Activated CD4-positive, alpha-beta T cell treated with anti-CD3 and anti-CD28 coated beads, Interleukin-2, amount 10 ng/mL, durations not matched to agents 7 days and 5 days (primary cell): ENCODE results near the gene FAM89B. TPM values are rescaled to one million over a fixed set of nuclear protein-coding genes. Genes with fewer than 3 reads are reported as not detected.

Experiments used
- CTCF ChIA-PET: fragments of 350-600 bp; sonication (Branson Sonifier 250); formaldehyde crosslinking; loops from one replicate; lab custom pipeline; 2021; ENCODE audit warnings: antibody characterized with exemption; lab: Charles Lee
- POLR2A ChIA-PET: fragments of 350-600 bp; sonication (Branson Sonifier 250); formaldehyde crosslinking; loops from one replicate; lab custom pipeline; 2021; ENCODE audit warnings: antibody characterized with exemption; lab: Charles Lee
- DNase-seq: peaks from one replicate; pipeline ENCODE4 v3.0.0-alpha.2; 2020
- H3K27ac Mint-ChIP-seq: one replicate; pipeline ENCODE4 v1.8.0; 2021; ENCODE audit warnings: mild to moderate bottlenecking, moderate library complexity, mixed read lengths
- H3K27me3 Mint-ChIP-seq: one replicate; pipeline ENCODE4 v1.8.0; 2021; ENCODE audit warnings: mixed read lengths
- H3K36me3 Mint-ChIP-seq: one replicate; pipeline ENCODE4 v1.8.0; 2021; ENCODE audit warnings: low read depth, mixed read lengths
- H3K4me1 Mint-ChIP-seq: one replicate; pipeline ENCODE4 v1.8.0; 2021; ENCODE audit warnings: mixed read lengths
- H3K4me3 Mint-ChIP-seq: one replicate; pipeline ENCODE4 v1.8.0; 2021; ENCODE audit warnings: mild to moderate bottlenecking, moderate library complexity, mixed read lengths
- H3K9me3 Mint-ChIP-seq: one replicate; pipeline ENCODE4 v1.8.0; 2021; ENCODE audit warnings: mixed read lengths
- total RNA-seq, 2 experiments: library from RNA; stranded (reverse); gene quantifications; one replicate each; pipeline ENCODE4 v1.2.3, GENCODE V29; 2021

Gene FAM89B
- total RNA-seq, 2 experiments from 2014 or later = 34.1 to 42.1 TPM

DNA sequence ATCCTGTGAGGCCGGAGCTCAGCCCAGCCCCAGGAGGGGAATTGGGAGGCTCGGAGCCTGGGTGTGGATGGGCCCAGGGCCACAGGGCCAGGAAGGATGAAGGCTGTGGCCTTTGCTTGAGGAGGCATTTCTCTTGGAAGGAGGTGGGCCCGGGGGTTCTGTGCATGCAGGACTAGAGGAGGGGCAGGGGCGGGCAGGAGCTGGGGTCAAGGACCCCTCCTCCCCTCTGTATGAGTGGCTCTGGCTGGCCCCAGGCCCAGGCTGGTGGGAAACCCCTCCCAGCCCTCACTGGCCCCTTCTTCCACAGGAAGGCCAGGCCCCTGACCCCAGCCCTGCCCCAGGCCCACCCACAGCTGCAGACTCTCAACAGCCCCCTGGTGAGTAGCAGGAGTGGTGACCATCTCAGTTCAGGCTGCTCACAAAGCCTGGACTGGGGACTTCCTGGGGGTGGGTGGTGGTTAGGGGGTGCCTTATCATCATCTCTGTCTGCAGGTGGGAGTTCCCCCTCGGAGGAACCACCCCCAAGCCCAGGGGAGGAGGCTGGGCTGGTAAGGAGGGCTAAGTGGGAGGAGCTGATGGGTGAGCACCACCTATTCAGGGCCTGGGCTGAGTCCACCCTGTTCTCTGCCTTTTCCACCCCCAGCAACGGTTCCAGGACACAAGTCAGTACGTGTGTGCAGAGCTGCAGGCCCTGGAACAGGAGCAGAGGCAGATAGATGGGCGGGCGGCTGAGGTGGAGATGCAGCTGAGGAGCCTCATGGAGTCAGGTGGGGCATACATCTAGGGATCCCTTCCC is 17.3 kb downstream of the FAM89B start:
- ChIA-PET POLR2A (no interaction called here), CTCF (interaction anchor here (0.8 to 6.0 kb wide), 9 partner anchors 11 to 53 kb away, joined by 3 to 40 read pairs (median 6); partner anchors contain the start of genes EHBP1L1 and MAP3K11)
- no peak overlapping the region for H3K4me3 Mint-ChIP-seq
- H3K36me3 Mint-ChIP-seq = peaks cover 13% of the 10 kb centered on the region
- no peaks in the 10 kb centered on the region for H3K27me3 Mint-ChIP-seq
- no peaks in the 10 kb centered on the region for H3K9me3 Mint-ChIP-seq
- H3K27ac Mint-ChIP-seq = peak overlapping the region; percentile 54
- DNase-seq = no peak
- peaks cover 44% of the 10 kb centered on the region for H3K4me1 Mint-ChIP-seq

DNA sequence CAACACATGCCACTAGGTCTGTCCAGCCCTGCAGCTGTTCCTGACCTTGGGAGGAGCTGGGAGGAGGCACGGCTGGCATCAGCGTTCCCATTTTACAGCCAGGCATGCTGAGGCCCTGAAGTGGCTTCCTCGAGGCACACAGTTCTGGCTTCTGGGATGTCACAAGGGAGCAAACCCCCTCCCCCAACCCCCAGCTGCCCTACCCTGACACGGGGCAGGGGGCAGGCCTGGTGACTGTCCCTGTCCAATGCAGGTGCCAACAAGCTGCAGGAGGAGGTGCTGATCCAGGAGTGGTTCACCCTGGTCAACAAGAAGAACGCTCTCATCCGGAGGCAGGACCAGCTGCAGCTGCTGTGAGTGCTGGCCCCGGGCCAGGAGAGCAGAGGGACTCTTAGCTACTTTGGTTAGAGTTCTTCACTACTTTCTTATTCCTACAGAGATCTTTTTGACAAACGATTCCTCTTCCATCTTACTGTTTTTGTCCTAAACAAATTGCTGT is 18.0 kb downstream of the FAM89B start:
- DNase-seq = no peak
- POLR2A ChIA-PET = no interaction called here
- peaks cover 13% of the 10 kb centered on the region for H3K36me3 Mint-ChIP-seq
- H3K27me3 Mint-ChIP-seq = no peaks in the 10 kb centered on the region
- no peaks in the 10 kb centered on the region for H3K9me3 Mint-ChIP-seq
- H3K4me3 Mint-ChIP-seq = no peak overlapping the region
- no peak overlapping the region for H3K27ac Mint-ChIP-seq
- H3K4me1 Mint-ChIP-seq = peaks cover 50% of the 10 kb centered on the region
- CTCF ChIA-PET = interaction anchor here (1.5 to 6.0 kb wide), 5 partner anchors 14 to 54 kb away, joined by 4 to 40 read pairs (median 9); partner anchors contain the start of genes EHBP1L1 and MAP3K11

DNA sequence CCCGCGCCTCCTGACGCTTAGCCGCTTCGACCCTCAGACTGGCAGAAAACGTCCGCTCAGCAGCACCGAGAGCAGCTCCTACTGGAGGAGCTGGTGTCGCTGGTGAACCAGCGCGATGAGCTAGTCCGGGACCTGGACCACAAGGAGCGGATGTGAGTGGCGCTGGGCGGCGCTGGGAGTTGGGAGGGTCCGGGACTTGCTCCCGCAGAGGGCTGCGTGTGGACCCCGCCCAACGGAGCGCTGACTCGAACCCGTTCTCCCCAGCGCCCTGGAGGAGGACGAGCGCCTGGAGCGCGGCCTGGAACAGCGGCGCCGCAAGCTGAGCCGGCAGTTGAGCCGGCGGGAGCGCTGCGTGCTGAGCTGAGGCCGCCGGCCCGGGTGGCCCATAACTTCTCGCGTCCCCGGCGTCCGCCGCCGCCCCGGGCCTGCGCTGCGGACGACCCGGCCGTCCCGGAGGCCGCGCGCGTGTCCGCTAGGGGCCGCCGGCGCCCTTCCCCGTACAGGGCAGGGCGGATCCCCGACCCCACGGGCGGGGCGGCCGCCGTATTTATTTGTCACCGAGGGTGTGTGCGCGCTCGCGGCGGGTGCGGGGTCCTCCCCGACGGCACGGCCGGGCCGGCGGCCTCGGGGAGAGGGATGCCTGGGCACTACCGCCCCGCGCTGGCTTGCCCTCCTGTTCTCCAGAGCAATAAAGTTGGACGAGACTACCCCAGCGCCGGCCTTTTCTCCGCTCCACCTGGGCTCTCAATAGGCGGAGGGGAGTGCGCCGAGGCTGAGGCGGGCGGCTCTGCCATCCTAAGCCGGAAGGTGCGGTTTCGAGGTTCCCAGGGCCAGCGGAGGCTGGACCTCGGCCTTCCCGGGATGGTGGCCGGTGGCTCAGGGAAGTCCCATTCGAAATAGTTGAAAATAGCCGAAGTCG is 19.9 kb downstream of the FAM89B start:
- DNase-seq = no peak
- H3K4me3 Mint-ChIP-seq = no peak overlapping the region
- H3K9me3 Mint-ChIP-seq = no peaks in the 10 kb centered on the region
- H3K27me3 Mint-ChIP-seq = no peaks in the 10 kb centered on the region
- H3K4me1 Mint-ChIP-seq = peaks cover 49% of the 10 kb centered on the region
- peaks cover 14% of the 10 kb centered on the region for H3K36me3 Mint-ChIP-seq
- ChIA-PET CTCF (interaction anchor here (1.2 to 4.0 kb wide), 6 partner anchors 13 to 62 kb away, joined by 4 to 24 read pairs (median 8); partner anchors contain the start of gene FAM89B), POLR2A (no interaction called here)
- H3K27ac Mint-ChIP-seq = no peak overlapping the region

DNA sequence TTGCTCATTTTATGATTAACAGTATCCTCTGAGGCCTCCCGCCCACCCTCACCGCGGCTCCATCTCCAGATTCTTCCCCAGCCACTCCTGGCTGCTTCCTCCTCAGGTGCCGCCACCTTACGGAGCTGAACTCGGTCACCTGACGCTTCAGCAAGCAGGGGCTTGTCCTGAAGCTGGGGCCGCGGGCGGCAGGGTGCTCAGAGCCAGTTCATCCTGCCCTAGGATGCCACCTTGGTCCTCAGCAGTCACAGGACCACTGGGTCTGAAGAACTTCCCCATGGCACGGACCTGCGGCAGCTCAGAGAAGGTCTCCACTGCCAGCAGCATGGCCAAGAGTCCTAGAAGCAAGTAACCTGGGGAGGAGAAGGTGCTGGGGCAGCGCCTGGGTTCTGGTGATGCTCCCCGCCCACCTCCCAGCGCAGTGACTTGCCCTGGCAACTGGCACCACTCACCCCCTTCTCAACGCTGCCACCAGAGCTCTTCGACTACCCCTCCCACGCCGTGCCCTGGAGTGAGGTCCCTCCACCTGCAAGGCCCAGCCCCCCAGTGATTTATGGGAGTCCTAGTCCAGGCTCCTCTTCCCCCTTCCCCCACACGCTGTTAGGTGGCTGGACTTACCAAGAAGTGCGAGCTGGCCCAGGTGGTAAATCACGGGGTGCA is 20.6 kb downstream of the FAM89B start:
- Mint-ChIP-seq H3K27ac (no peak overlapping the region), H3K9me3 (no peaks in the 10 kb centered on the region), H3K27me3 (no peaks in the 10 kb centered on the region), H3K36me3 (peaks cover 16% of the 10 kb centered on the region), H3K4me1 (peaks cover 41% of the 10 kb centered on the region), H3K4me3 (no peak overlapping the region)
- ChIA-PET POLR2A (no interaction called here), CTCF (interaction anchor here (0.5 to 4.0 kb wide), 17 partner anchors 8 to 295 kb away, joined by 3 to 24 read pairs (median 5); partner anchors contain the start of genes EHBP1L1, FAM89B, FIBP and PCNX3)
- DNase-seq = no peak

DNA sequence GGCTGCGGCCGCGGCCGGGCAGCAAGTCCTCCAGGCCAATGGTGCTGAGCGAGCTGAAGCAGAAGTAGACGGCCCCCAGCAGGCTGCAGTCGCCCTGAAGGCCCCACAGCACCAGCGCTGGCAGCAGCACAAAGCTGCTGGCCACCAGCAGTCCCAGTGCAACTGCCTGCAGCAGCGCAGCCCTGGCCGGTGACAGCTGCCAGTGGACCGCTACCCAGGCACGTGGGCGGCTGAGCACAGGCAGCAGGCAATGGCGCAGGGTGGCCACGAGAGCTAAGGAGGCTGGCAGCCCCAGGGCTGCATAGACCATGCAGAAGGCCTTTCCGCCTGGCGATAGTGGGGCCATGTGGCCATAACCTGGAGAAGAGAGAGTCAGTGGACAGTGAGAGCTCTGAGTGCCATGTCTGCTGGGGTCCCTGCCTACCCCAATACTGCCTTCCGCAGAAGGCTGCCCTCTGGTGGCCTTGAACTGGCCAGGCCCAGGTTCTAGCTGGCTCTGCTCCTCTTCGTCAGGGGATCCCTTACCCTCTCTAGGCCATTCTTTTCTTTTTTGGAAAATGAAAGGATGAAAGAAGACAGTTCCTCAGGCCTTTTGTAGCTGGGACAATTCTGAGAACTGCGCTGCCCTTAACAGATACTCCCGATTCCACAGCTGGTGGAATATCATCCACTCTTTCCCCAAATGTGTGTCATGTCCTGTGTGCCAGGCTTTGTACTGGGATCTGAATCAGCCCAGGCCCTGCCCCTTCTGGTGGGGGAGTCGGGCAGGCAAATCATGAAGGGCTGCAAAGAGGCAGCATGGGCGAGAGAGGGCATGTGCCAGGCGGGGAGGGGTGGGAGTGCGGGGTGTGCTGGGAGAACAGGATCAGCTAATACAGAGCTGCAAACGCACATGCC is 21.4 kb downstream of the FAM89B start:
- Mint-ChIP-seq H3K9me3 (no peaks in the 10 kb centered on the region), H3K4me1 (peaks cover 33% of the 10 kb centered on the region), H3K4me3 (no peak overlapping the region), H3K27ac (peak overlapping the region; percentile 57), H3K27me3 (no peaks in the 10 kb centered on the region), H3K36me3 (peaks cover 15% of the 10 kb centered on the region)
- DNase-seq = peak; percentile 52
- ChIA-PET CTCF (interaction anchor here (0.6 to 4.0 kb wide), 19 partner anchors 9 to 294 kb away, joined by 3 to 24 read pairs (median 4); partner anchors contain the start of genes EHBP1L1, FAM89B, FIBP and PCNX3), POLR2A (interaction anchor here (0.5 kb wide), 1 partner anchor 50 kb away, joined by 3 read pairs; no protein-coding TSS in a partner anchor)

DNA sequence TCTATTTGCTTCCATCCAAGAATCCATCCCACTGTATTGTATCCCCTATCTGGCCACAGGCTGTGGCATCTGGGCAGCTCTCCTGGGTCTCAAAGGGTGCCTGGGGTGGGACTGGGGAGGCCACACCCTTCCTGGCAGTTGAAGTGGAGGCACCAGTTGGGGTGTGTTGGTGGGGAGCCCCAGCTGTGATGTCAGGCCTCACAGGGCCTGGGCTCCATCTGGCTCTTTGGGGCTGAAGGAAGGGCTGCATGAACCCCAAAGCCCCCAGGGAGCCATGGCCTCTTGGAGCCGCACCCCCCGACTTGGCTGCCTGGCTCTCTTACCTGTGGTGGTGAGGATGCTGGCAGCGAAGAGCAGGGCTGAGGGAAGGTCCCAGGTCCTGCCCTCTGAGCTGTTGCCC is 22.8 kb downstream of the FAM89B start:
- Mint-ChIP-seq H3K9me3 (no peaks in the 10 kb centered on the region), H3K36me3 (peaks cover 13% of the 10 kb centered on the region), H3K27ac (peak overlapping the region; percentile 42), H3K27me3 (no peaks in the 10 kb centered on the region), H3K4me3 (no peak overlapping the region), H3K4me1 (peaks cover 26% of the 10 kb centered on the region)
- CTCF ChIA-PET = interaction anchor here (0.9 to 4.0 kb wide), 4 partner anchors 14 to 449 kb away, joined by 3 to 24 read pairs (median 12); no protein-coding TSS in a partner anchor
- no peak for DNase-seq
- POLR2A ChIA-PET = no interaction called here

DNA sequence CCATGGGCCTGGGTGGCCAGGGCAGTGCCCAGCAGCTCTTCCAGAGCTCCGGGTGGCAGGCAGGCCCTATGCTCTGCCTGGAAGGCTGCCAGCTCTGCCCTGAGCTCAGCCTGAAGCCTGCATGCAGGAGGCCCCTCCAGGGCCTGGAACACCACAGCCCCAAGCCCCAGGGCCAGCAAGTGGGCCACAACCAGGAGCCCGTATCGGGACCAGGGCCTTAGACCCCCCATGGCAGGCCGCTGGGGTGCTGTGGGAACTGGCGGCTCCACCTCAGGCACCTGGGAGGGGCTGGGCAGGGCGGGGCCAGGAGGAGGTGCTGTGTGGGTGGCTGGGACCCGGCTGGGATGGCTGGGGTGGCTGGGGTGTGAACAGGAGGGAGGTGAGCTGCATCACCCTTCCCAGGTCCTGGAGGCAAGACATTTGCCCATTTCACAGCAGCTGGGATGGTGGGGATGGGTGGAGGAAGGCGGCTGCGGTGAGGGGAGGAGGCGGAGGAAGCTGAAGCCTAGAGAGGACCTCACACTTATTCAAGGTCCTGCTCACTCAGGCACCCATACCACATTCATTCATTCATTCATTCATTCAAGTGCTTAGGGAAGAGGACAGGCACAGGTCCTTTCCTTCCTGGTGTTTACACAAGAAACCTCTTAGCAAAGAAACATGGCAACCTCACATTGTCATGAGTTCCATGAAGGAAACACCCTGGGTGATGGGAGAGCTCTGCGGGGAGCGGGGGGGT is 23.4 kb downstream of the FAM89B start, which contains the start of gene KCNK7:
TSS of gene KCNK7 (minus strand) at position 258 of the 739 bp plus-strand sequence. CDS start at position 230, 28 bp downstream.
- H3K27ac Mint-ChIP-seq = peak within 1 kb of the TSS; percentile 80
- ChIA-PET CTCF (interaction anchor here (0.9 to 4.0 kb wide), 5 partner anchors 8 to 449 kb away, joined by 3 to 20 read pairs (median 3); no protein-coding TSS in a partner anchor), POLR2A (no interaction called here)
- no peak within 1 kb of the TSS for H3K4me3 Mint-ChIP-seq
- no peaks in the 10 kb centered on the region for H3K9me3 Mint-ChIP-seq
- H3K36me3 Mint-ChIP-seq = peaks cover 9% of the 10 kb centered on the region
- H3K27me3 Mint-ChIP-seq = no peaks in the 10 kb centered on the region
- DNase-seq = no peak
- H3K4me1 Mint-ChIP-seq = peaks cover 26% of the 10 kb centered on the region

DNA sequence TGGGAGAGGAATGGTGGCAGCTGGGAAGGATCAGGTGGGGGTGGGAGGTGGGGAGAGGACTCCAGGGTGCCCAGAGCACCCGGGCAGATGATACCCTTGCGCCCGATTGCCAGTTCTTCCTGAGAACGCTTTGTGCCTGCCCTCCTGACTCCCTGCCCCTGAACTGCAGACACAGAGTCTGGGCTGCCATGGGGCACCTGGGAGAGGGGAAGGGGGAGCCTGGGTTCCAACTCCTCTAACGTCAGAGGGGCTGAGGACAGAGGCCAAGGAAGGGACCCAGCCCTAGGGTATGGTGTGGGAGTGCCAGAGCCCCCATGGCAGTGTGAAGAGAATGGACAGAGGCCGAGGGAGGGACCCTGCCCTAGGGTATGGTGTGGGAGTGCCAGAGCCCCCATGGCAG is 24.2 kb downstream of the FAM89B start:
- Mint-ChIP-seq H3K9me3 (no peaks in the 10 kb centered on the region), H3K27ac (no peak overlapping the region), H3K27me3 (no peaks in the 10 kb centered on the region), H3K4me1 (peaks cover 26% of the 10 kb centered on the region), H3K4me3 (no peak overlapping the region), H3K36me3 (peaks cover 5% of the 10 kb centered on the region)
- ChIA-PET POLR2A (no interaction called here), CTCF (interaction anchor here (1.2 to 4.0 kb wide), 4 partner anchors 9 to 221 kb away, joined by 3 to 20 read pairs (median 6); partner anchors contain the start of gene EHBP1L1)
- DNase-seq = no peak

DNA sequence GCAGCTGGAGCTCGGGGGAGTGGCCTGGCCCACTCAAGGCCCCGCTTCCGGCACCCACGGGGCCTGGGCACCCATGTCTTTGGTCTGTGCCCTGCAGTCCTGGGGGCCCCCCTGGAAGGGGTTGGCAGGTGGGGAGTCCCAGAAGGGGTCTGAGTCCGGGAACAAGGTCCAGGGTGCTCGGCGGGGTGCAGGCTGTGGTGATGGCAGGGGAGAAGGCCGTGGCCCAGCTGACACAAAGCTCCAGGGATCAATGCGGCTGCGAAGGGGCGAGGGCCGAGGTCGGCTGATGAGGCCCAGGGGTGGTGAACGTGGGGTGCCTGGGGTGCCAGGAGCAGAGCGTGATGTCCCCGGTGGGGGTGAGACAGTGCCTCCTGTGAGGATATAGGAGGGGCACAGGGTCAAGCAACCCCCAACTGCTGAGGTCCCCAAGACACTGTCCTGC is 25.9 kb downstream of the FAM89B start:
- DNase-seq = no peak
- POLR2A ChIA-PET = no interaction called here
- no peaks in the 10 kb centered on the region for H3K9me3 Mint-ChIP-seq
- H3K4me3 Mint-ChIP-seq = no peak overlapping the region
- H3K27me3 Mint-ChIP-seq = no peaks in the 10 kb centered on the region
- no peak overlapping the region for H3K27ac Mint-ChIP-seq
- H3K4me1 Mint-ChIP-seq = peaks cover 26% of the 10 kb centered on the region
- H3K36me3 Mint-ChIP-seq = peaks cover 9% of the 10 kb centered on the region
- CTCF ChIA-PET = interaction anchor here (0.8 to 1.7 kb wide), 4 partner anchors 10 to 23 kb away, joined by 3 to 6 read pairs (median 5); partner anchors contain the start of gene EHBP1L1

DNA sequence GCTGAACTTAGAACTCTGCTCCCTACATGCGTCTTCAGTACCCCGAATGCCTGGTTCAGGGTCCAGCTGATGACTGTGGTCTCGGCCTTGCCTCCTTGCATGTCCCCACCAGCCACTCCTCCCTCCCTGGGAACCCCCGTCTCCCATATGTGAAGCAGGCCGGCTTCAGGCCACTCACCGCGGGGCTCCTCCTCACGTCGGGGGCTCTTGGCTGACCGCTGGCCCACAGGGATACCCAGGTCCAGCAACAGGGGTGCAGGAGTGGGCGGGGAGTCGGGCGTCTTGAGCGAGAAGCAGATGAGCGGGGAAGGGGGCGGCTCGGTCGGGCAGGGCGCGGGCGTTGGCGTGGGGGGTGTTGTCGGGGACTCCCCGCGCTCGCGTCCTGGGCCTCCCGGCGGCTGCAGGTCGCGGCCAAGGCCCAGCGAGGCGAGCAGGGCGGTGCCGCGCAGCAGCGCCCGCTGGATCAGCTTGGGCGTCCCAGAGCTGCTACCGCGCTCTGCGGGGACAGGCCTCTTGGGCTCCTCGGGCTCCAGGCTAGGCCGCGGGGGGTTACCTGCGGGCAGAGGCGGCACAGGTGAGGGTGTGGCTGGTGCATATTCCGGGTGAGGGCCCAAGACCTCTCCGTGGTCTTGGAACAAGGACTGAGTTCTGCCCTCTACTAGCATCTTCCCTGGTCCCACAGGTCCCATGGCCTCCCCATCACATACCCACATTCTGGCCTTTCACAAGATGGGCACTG is 27.0 kb downstream of the FAM89B start:
- H3K4me1 Mint-ChIP-seq = peaks cover 18% of the 10 kb centered on the region
- POLR2A ChIA-PET = no interaction called here

More for the DNA sequence above, 27.0 kb downstream of the FAM89B start:
- Mint-ChIP-seq H3K4me3 (no peak overlapping the region), H3K9me3 (no peaks in the 10 kb centered on the region), H3K27me3 (no peaks in the 10 kb centered on the region), H3K27ac (no peak overlapping the region), H3K36me3 (peaks cover 16% of the 10 kb centered on the region)
- CTCF ChIA-PET = interaction anchor here (0.5 to 1.2 kb wide), 2 partner anchors 59 to 89 kb away, joined by 4 to 5 read pairs; no protein-coding TSS in a partner anchor
- no peak for DNase-seq
